Fibroblast of pulmonary artery (primary cell): ENCODE results near the gene SEMA3A.

Source experiments
- DNase-seq: peaks from one replicate; pipeline ENCODE4 v3.0.0-alpha.2; 2010; ENCODE audit warnings: low read depth
- H3K4me3 ChIP-seq: replicated peaks from 2 replicates; pipeline ENCODE4 v1.5.1; 2011; ENCODE audit warnings: low read depth, mild to moderate bottlenecking, control low read depth, low read length, moderate library complexity
- TF ChIP-seq, protein P1 (sequence below): IDR thresholded peaks from 2 replicates; pipeline ENCODE4 v1.5.1; 2011; ENCODE audit warnings: mild to moderate bottlenecking, control low read depth, low read length, inconsistent platforms; ENCODE audit errors: missing control alignments

Gene SEMA3A

DNA sequence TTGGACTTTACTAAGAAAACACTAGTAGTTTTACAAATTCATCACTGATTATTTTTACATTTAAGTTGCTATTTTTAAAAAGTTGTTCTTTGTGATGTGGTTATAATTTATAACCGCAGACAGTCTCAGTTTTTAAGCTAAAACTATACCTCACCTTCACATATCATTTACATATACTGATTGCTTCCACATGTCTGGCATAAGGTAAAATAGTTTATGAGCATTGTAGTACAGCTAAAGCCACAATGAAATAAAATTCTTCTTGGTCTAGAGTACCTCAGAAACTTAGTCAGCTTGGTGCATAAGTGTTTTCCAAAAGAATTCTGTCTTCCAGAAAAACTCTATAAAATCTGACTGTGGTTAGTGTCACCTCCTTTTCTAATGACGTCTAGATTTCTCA is 13.0 kb downstream of the SEMA3A start:
- DNase-seq, result no peak
- TF ChIP-seq, protein P1, sequence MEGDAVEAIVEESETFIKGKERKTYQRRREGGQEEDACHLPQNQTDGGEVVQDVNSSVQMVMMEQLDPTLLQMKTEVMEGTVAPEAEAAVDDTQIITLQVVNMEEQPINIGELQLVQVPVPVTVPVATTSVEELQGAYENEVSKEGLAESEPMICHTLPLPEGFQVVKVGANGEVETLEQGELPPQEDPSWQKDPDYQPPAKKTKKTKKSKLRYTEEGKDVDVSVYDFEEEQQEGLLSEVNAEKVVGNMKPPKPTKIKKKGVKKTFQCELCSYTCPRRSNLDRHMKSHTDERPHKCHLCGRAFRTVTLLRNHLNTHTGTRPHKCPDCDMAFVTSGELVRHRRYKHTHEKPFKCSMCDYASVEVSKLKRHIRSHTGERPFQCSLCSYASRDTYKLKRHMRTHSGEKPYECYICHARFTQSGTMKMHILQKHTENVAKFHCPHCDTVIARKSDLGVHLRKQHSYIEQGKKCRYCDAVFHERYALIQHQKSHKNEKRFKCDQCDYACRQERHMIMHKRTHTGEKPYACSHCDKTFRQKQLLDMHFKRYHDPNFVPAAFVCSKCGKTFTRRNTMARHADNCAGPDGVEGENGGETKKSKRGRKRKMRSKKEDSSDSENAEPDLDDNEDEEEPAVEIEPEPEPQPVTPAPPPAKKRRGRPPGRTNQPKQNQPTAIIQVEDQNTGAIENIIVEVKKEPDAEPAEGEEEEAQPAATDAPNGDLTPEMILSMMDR, result no peak
- no peak overlapping the region for H3K4me3 ChIP-seq

DNA sequence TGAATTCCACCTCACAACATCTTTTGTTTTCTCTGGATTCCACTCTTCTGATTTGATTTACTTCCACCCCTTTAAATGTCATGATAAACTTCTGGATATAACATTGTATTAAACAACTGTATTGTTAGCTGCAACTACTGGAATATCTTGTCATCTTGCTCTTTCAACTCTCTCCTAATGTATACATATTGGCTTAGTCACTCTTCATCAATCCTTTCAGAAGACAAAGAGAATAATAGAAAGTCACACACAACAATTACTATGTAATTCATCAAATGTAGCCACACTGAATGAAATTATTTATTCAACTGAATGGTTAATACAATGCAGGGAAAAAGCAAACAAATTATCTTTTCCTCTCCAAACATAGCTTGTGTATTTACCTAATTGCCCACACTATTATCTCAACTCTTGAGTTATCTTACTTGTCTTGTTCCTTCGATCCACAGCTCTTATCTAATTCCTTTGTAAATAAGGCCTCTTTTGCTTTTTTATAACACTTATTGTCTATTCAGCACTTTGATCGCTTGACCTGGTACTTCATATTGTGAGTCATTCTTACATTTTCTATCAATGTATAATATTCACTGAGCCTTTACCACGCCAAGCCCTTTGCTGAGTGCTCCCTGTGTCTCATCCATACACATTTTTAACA is 16.7 kb downstream of the SEMA3A start:
- TF ChIP-seq, protein P1, result no peak
- DNase-seq, result no peak
- H3K4me3 ChIP-seq, result no peak overlapping the region

DNA sequence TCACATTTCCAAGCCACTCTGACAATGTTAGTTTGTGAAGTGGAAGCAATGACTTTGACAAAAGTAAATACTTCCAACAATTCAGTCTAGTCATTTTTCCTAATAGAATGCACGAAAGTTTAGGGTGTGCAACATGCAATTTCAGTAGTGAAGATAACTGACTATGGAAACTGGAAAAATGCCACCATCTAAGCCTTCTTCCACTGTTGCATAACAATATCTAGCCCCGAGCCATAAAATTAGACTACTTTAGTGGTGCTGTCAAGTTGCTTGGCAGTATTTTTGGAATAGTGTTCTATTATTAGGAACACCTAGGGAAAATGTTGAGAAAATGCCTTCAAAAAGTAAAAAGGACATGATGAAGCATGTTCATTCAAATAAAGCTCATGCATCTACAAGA is 17.9 kb downstream of the SEMA3A start:
- TF ChIP-seq, protein P1, result no peak
- no peak overlapping the region for H3K4me3 ChIP-seq
- peak; percentile 40 for DNase-seq

DNA sequence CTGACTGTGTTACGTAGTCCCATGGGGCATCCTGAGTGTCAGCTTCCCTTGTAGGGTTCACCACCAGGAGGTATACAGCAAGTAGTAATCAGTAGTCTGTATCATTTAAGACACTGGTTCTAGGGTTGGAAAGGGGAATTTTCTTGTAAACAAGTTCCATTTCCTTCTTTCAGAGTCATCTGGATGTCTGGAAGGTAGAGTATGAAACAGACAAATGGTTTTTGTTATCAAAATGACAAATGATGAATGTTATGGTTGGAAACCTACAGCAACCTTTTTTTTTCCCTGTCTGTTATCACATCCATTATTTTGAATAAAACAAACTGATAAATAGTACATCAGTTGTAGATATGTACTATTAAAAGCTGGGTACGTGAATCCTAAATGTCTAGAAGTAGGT is 19.1 kb downstream of the SEMA3A start:
- TF ChIP-seq, protein P1, result no peak
- H3K4me3 ChIP-seq, result no peak overlapping the region
- no peak for DNase-seq

DNA sequence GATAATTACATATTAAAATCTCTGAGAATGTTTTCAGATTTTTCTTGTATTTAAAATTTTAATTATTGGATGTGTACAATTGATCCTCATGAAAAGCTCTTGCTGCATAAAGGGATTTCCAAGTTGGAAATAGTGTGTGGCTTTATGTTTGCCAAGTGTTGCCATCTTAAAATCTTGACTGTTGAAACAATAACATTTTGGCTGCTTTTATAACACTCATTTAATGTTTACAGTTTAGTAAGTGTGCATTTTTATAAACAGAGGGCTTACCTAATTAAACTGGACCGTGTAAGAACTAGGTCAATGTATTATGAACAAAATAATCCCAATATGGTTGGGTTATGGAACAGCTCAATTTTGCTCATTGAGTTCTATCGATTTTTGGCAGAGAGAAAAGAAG is 23.9 kb downstream of the SEMA3A start:
- no peak for DNase-seq
- TF ChIP-seq, protein P1, result no peak
- H3K4me3 ChIP-seq, result no peak overlapping the region

DNA sequence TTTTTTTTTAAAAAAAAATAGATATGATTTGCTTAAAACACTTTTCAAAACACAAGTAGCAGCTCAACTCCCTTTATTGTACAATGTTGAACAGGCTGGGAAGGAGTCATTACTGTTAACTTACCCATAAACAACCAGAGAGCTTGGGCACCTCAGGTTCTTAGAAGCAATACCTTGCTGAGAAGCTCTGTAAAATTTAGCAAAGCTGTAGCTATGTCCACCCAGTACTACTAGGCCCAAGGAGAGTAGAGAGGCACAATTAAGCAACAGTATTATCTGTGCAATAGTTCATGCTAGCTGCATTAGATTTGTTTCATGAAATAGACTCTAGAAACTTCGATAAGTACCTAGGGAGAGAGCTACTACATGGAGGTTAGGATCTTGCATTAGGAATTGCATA is 32.0 kb downstream of the SEMA3A start:
- TF ChIP-seq, protein P1, result no peak
- no peak for DNase-seq
- no peak overlapping the region for H3K4me3 ChIP-seq

DNA sequence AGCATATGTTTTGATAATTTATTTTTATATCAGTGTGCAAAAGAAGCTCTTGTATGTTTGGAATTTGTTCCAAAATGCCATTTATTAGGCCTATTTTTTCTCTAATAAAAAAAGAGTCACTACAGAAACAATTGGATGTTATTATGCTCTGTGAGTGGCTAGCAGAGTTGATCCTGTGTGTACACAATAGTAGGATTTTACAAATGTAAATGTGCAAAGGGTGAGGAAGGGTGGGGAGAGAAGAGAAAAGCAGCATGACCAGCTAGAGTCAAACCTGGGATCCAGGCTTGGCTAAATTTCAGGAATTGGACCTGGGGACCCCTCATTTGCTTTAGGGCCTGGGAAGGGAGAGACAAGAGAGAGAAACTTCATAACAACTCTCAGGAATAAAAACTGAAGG is 32.5 kb downstream of the SEMA3A start:
- TF ChIP-seq, protein P1, result no peak
- no peak overlapping the region for H3K4me3 ChIP-seq
- DNase-seq, result no peak
